HCT116 (cell line): Measurements from ENCODE around the gene KSR1. TPM values are rescaled to one million over a fixed set of nuclear protein-coding genes. Genes with fewer than 3 reads are reported as not detected.

Source experiments
- ATAC-seq: fragments of 200-7000 bp; cut with Tn5 transposase; 2 replicates; pipeline ENCODE4 v1.9.1; 2020; ENCODE audit warnings: mild to moderate bottlenecking, moderate library complexity
- BruUV-seq: library from RNA; stranded (reverse); fragments of 400-500 nt; replicated peaks from 2 replicates; lab custom pipeline; 2021; lab: Mats Ljungman, UMichigan
- CTCF ChIA-PET: fragments of 300-600 bp; sonication (Branson Sonifier 250); formaldehyde crosslinking; loops from one replicate; lab custom pipeline; 2021; ENCODE audit warnings: antibody characterized with exemption; lab: Charles Lee
- POLR2A ChIA-PET: fragments of 300-600, 350-600 bp; sonication (Branson Sonifier 250); formaldehyde crosslinking; loops from one replicate; lab custom pipeline; 2021; ENCODE audit warnings: antibody characterized with exemption; lab: Charles Lee
- RAD21 ChIA-PET, 2 experiments: fragments of 300-600 bp; sonication (Branson Sonifier 250); formaldehyde crosslinking; loops; one replicate each; lab custom pipeline; 2023; ENCODE audit warnings: low total read pairs in 2 of 2; ENCODE audit not compliant: uncharacterized antibody in 2 of 2, unreplicated experiment in 2 of 2, low non-redundant PET in 1 of 2; lab: Charles Lee
- DNase-seq: peaks from one replicate; pipeline ENCODE4 v3.0.0-alpha.2; 2010; ENCODE audit warnings: low read depth, low spot score
- H2AFZ ChIP-seq: fragments of 200-600 bp; shearing (Covaris generic), sonication (generic); 2 replicates; pipeline ENCODE4 v1.6.1; 2017; ENCODE audit warnings: low read depth, mixed run types, mixed read lengths, antibody characterized with exemption, low read length; ENCODE audit not compliant: poor library complexity, severe bottlenecking
- H3K27ac ChIP-seq: 2 replicates; pipeline ENCODE4 v1.5.1; 2012; ENCODE audit warnings: low read depth, low read length
- H3K27me3 ChIP-seq: fragments of 200-600 bp; sonication (generic); 2 replicates; pipeline ENCODE4 v1.6.1; 2016; ENCODE audit warnings: mixed run types, low read length, mixed read lengths; ENCODE audit not compliant: insufficient read depth
- H3K36me3 ChIP-seq, 2 experiments: fragments of 200-500 bp in 1 of 2; fragments of 200-600 bp in 1 of 2; sonication (Bioruptor generic) in 1 of 2; sonication (generic) in 1 of 2; 2 replicates each; pipeline versions ENCODE4 v1.5.1 to v1.6.1; 2014 to 2016; ENCODE audit warnings: low read length in 2 of 2, inconsistent platforms in 1 of 2, mixed read lengths in 1 of 2, mixed run types in 1 of 2; ENCODE audit not compliant: insufficient read depth in 2 of 2, control insufficient read depth in 1 of 2
- H3K4me1 ChIP-seq, 2 experiments: fragments of 200-600 bp in 1 of 2; sonication (generic) in 1 of 2; 2 replicates each; pipeline versions ENCODE4 v1.5.1 to v1.6.1; 2012 to 2017; ENCODE audit warnings: low read length in 2 of 2, inconsistent platforms in 1 of 2, mild to moderate bottlenecking in 1 of 2, mixed read lengths in 1 of 2, mixed run types in 1 of 2, moderate library complexity in 1 of 2; ENCODE audit not compliant: insufficient read depth in 2 of 2, control insufficient read depth in 1 of 2
- H3K4me2 ChIP-seq: fragments of 200-600 bp; sonication (generic); 2 replicates; pipeline ENCODE4 v1.6.1; 2017; ENCODE audit warnings: mixed run types, low read length, mixed read lengths
- H3K4me3 ChIP-seq, 2 experiments: fragments of 200-600 bp in 1 of 2; sonication (generic) in 1 of 2; replicated peaks in 1 of 2; 2 replicates each; pipeline ENCODE4 v1.5.1; 2011 to 2016; ENCODE audit warnings: low read length in 2 of 2, control low read depth in 1 of 2, low read depth in 1 of 2, mild to moderate bottlenecking in 1 of 2, mixed read lengths in 1 of 2, mixed run types in 1 of 2
- H3K79me2 ChIP-seq: fragments of 200-600 bp; sonication (generic); 2 replicates; pipeline ENCODE4 v1.6.1; 2017; ENCODE audit warnings: mild to moderate bottlenecking, mixed run types, low read length, moderate library complexity, mixed read lengths; ENCODE audit not compliant: insufficient read depth
- H3K9ac ChIP-seq: fragments of 200-600 bp; sonication (generic); 2 replicates; pipeline ENCODE4 v1.6.1; 2016; ENCODE audit warnings: low read length, mixed read lengths
- H3K9me2 ChIP-seq: fragments of 200-600 bp; sonication (generic), shearing (Covaris generic); 2 replicates; pipeline ENCODE4 v1.6.1; 2017; ENCODE audit warnings: mixed run types, mild to moderate bottlenecking, moderate library complexity; ENCODE audit not compliant: insufficient read depth
- H3K9me3 ChIP-seq, 2 experiments: fragments of 200-500 bp in 1 of 2; fragments of 200-600 bp in 1 of 2; sonication (Bioruptor generic) in 1 of 2; sonication (generic) in 1 of 2; 2 replicates each; pipeline ENCODE4 v1.6.1; 2014 to 2017; ENCODE audit warnings: low read length in 2 of 2, mixed read lengths in 2 of 2, inconsistent platforms in 1 of 2, low read depth in 1 of 2, mild to moderate bottlenecking in 1 of 2, mixed run types in 1 of 2, moderate library complexity in 1 of 2; ENCODE audit not compliant: control insufficient read depth in 1 of 2, insufficient read depth in 1 of 2
- H4K20me1 ChIP-seq: fragments of 200-600 bp; sonication (generic), shearing (Covaris generic); 2 replicates; pipeline ENCODE4 v1.6.1; 2017; ENCODE audit warnings: mixed run types, mild to moderate bottlenecking, moderate library complexity; ENCODE audit not compliant: insufficient read depth
- ATF3 ChIP-seq: IDR thresholded peaks from 2 replicates; pipeline ENCODE4 v1.6.1; 2012
- CBX3 ChIP-seq: IDR thresholded peaks from 2 replicates; pipeline ENCODE4 v1.6.1; 2012; ENCODE audit warnings: low read depth
- CEBPB ChIP-seq: IDR thresholded peaks from 2 replicates; pipeline ENCODE4 v1.6.1; 2012; ENCODE audit warnings: low read depth
- CTCF ChIP-seq, 3 experiments: fragments of 200-600 bp in 1 of 3; sonication (generic) in 1 of 3; IDR thresholded peaks in 2 of 3; conservative IDR thresholded peaks in 1 of 3; 2 replicates each; pipeline ENCODE4 v1.5.1; 2012 to 2017; ENCODE audit warnings: low read depth in 2 of 3, low read length in 2 of 3, antibody characterized with exemption in 1 of 3, borderline replicate concordance in 1 of 3, control low read depth in 1 of 3, mild to moderate bottlenecking in 1 of 3, mixed read lengths in 1 of 3, mixed run types in 1 of 3, moderate library complexity in 1 of 3; ENCODE audit not compliant: insufficient read depth in 1 of 3
- EGR1 ChIP-seq: IDR thresholded peaks from 2 replicates; pipeline ENCODE4 v1.6.1; 2012; ENCODE audit warnings: low read depth
- EZH2 ChIP-seq: fragments of 200-600 bp; sonication (generic); IDR thresholded peaks from 2 replicates; pipeline ENCODE4 v1.6.1; 2017; ENCODE audit warnings: antibody characterized with exemption, mixed run types
- FOSL1 ChIP-seq: IDR thresholded peaks from 2 replicates; pipeline ENCODE4 v1.6.1; 2012; ENCODE audit warnings: low read depth
- JUND ChIP-seq: IDR thresholded peaks from 2 replicates; pipeline ENCODE4 v1.6.1; 2012
- MAX ChIP-seq: IDR thresholded peaks from 2 replicates; pipeline ENCODE4 v1.6.1; 2012
- POLR2A ChIP-seq: IDR thresholded peaks from 2 replicates; pipeline ENCODE4 v1.7.0; 2011; ENCODE audit warnings: borderline replicate concordance; ENCODE audit not compliant: insufficient read depth, insufficient read length; ENCODE audit errors: extremely low read depth
- POLR2AphosphoS5 ChIP-seq: IDR thresholded peaks from 2 replicates; pipeline ENCODE4 v1.6.1; 2011; ENCODE audit warnings: mild to moderate bottlenecking, low read depth, low read length, moderate library complexity
- RAD21 ChIP-seq: IDR thresholded peaks from 2 replicates; pipeline ENCODE4 v1.6.1; 2012; ENCODE audit warnings: low read depth, mild to moderate bottlenecking
- REST ChIP-seq: IDR thresholded peaks from 2 replicates; pipeline ENCODE4 v1.6.1; 2012; ENCODE audit warnings: low read depth
- SP1 ChIP-seq: IDR thresholded peaks from 2 replicates; pipeline ENCODE4 v1.6.1; 2012; ENCODE audit warnings: low read depth
- SRF ChIP-seq: IDR thresholded peaks from 2 replicates; pipeline ENCODE4 v1.6.1; 2012; ENCODE audit warnings: low read depth
- TCF7L2 ChIP-seq: IDR thresholded peaks from 2 replicates; pipeline ENCODE4 v1.7.0; 2011; ENCODE audit warnings: borderline replicate concordance, inconsistent platforms; ENCODE audit not compliant: insufficient read depth, insufficient read length; ENCODE audit errors: extremely low read depth
- ZBTB33 ChIP-seq: IDR thresholded peaks from 2 replicates; pipeline ENCODE4 v1.6.1; 2011; ENCODE audit warnings: mild to moderate bottlenecking, low read length, moderate library complexity; ENCODE audit not compliant: insufficient replicate concordance; ENCODE audit errors: extremely low read depth
- ZFX ChIP-seq: fragments of 450-650 bp; IDR thresholded peaks from 2 replicates; pipeline ENCODE4 v1.6.1; 2017
- ZNF274 ChIP-seq: fragments of 200-500 bp; sonication (Bioruptor generic); IDR thresholded peaks from 2 replicates; pipeline ENCODE4 v1.6.1; 2014; ENCODE audit warnings: mild to moderate bottlenecking, low read depth, low read length, inconsistent platforms
- intact Hi-C: fragments of 100-400 bp; cut with micrococcal nuclease; formaldehyde crosslinking; loops from 2 replicates; pipeline ENCODE4 v1.10.0; 2022
- total RNA-seq: library from RNA; stranded (reverse); gene quantifications from one replicate; pipeline ENCODE4 v1.2.1, GENCODE V29; 2021; ENCODE audit not compliant: unreplicated experiment

KSR1 gene
- total RNA-seq, 1 experiment from 2014 or later = 16.5 TPM

- CTCF ChIA-PET = no interaction called here
- TSS peak; percentile 42 for BruUV-seq
- no peaks in the 10 kb centered on the region for H3K27me3 ChIP-seq
- H3K4me2 ChIP-seq = peak overlapping the region; percentile 76
- peak; percentile 42 for TF ChIP-seq MAX
- TF ChIP-seq CTCF (IDR thresholded peaks at IDR 0.05 in 2 of 3, conservative IDR thresholded peaks at IDR 0.05 in 1 of 3; ENCODE audit: borderline replicate concordance in 1 of 3, insufficient read depth in 1 of 3, low read depth in 2 of 3, low read length in 2 of 3) = no peak
- no peak for TF ChIP-seq POLR2AphosphoS5
- peak; percentile 80 for TF ChIP-seq FOSL1
- TF ChIP-seq ZNF274 = no peak
- TF ChIP-seq ZFX = no peak
- 0 out of 2 replicates have a peak, but pooled peaks have one; percentile 21 for TF ChIP-seq RAD21
- peak; percentile 75 for TF ChIP-seq JUND
- TF ChIP-seq CBX3 = no peak; the same call in 1 of the 2 replicates
- TF ChIP-seq ATF3 = no peak
- no peak for TF ChIP-seq EGR1
- no peak for TF ChIP-seq SRF
- peak; percentile 52; the same call in 1 of the 2 replicates for TF ChIP-seq CEBPB
- TF ChIP-seq TCF7L2 = no peak
- TF ChIP-seq POLR2A = no peak
- no peak for TF ChIP-seq REST
- no peak for TF ChIP-seq ZBTB33
- TF ChIP-seq SP1 = peak; percentile 67
- no peak for TF ChIP-seq EZH2
- TF ChIP-seq, all 23 proteins: peak for 6
- Histone ChIP-seq H3K9me2 (no peaks in the 10 kb centered on the region), H3K9me3 (no peaks in the 10 kb centered on the region), H4K20me1 (no peaks in the 10 kb centered on the region), H3K4me1 (peaks cover 44 to 48% of the 10 kb centered on the region in 2 experiments), H3K27ac (peak overlapping the region; percentile 78), H3K9ac (peak overlapping the region; percentile 31), H3K79me2 (no peaks in the 10 kb centered on the region), H2AFZ (no peak overlapping the region), H3K4me3 (peak overlapping the region; percentile 10 to 29; a peak in 3 of 4 replicates), H3K36me3 (no peaks in the 10 kb centered on the region)
- POLR2A ChIA-PET = no interaction called here
- intact Hi-C loops = loop anchor here (5.0 kb wide), 1 partner anchor 59 kb away; no protein-coding TSS in a partner anchor
- RAD21 ChIA-PET = no interaction called here
- ATAC-seq = peak; percentile 90
- DNase-seq = peak; percentile 75
Measured at GRCh38 chr17:27551701-27552248, 95.5 kb downstream of the KSR1 start.
